IMR-90 (cell line): ENCODE results near the gene TBC1D32. TPM values are rescaled to one million over a fixed set of nuclear protein-coding genes. Genes with fewer than 3 reads are reported as not detected.

Experiments
- ATAC-seq: fragments of 200-7000 bp; cut with Tn5 transposase; 2 replicates; pipeline ENCODE4 v1.9.1; 2020; ENCODE audit warnings: low read depth, mild to moderate bottlenecking, moderate library complexity
- BruUV-seq: library from RNA; stranded (reverse); fragments of 400-500 nt; replicated peaks from 2 replicates; lab custom pipeline; 2021; lab: Mats Ljungman, UMichigan
- CTCF ChIA-PET: fragments of 300-600 bp; formaldehyde crosslinking; extraction: SDS; loops from one replicate; lab custom pipeline; 2021; ENCODE audit warnings: antibody characterized with exemption; lab: Yijun Ruan, JAX
- POLR2A ChIA-PET: fragments of 300-600 bp; sonication (Branson Sonifier 250); formaldehyde crosslinking; loops from one replicate; lab custom pipeline; 2022; ENCODE audit warnings: antibody characterized with exemption; ENCODE audit not compliant: unreplicated experiment; lab: Charles Lee
- DNase-seq: peaks from one replicate; pipeline ENCODE4 v3.0.0; 2013
- H2AFZ ChIP-seq: replicated peaks from 2 replicates; pipeline ENCODE3; 2013; ENCODE audit warnings: low read length, mild to moderate bottlenecking; ENCODE audit not compliant: poor library complexity
- H2AK5ac ChIP-seq: 2 replicates; pipeline ENCODE4 v1.6.1; 2013; ENCODE audit warnings: low read depth, low read length, inconsistent platforms
- H2AK9ac ChIP-seq: replicated peaks from 2 replicates; pipeline ENCODE3; 2013; ENCODE audit warnings: mild to moderate bottlenecking, low read depth, low read length, moderate library complexity; ENCODE audit not compliant: poor library complexity
- H2BK120ac ChIP-seq: 2 replicates; pipeline ENCODE4 v1.6.1; 2013; ENCODE audit warnings: low read depth, low read length, inconsistent platforms
- H2BK15ac ChIP-seq: 3 replicates; pipeline ENCODE4 v1.6.1; 2013; ENCODE audit warnings: low read depth, low read length, inconsistent platforms
- H2BK20ac ChIP-seq: 2 replicates; pipeline ENCODE4 v1.6.1; 2013; ENCODE audit warnings: low read depth, mild to moderate bottlenecking, inconsistent platforms, low read length, moderate library complexity
- H2BK5ac ChIP-seq: 2 replicates; pipeline ENCODE4 v1.6.1; 2013; ENCODE audit warnings: mild to moderate bottlenecking, low read depth, low read length, inconsistent platforms; ENCODE audit not compliant: poor library complexity, severe bottlenecking
- H3K14ac ChIP-seq: replicated peaks from 2 replicates; pipeline ENCODE4 v1.6.1; 2013; ENCODE audit warnings: low read depth, low read length, inconsistent platforms
- H3K18ac ChIP-seq: 2 replicates; pipeline ENCODE4 v1.6.1; 2013; ENCODE audit warnings: low read depth, low read length, control low read depth
- H3K23ac ChIP-seq: 2 replicates; pipeline ENCODE4 v1.6.1; 2013; ENCODE audit warnings: low read depth, low read length, inconsistent platforms
- H3K27ac ChIP-seq: 2 replicates; pipeline ENCODE4 v1.5.1; 2013; ENCODE audit warnings: mild to moderate bottlenecking, control low read depth, low read length; ENCODE audit not compliant: insufficient read depth
- H3K27me3 ChIP-seq: 2 replicates; pipeline ENCODE4 v1.6.1; 2013; ENCODE audit warnings: low read length; ENCODE audit not compliant: control insufficient read depth, insufficient read depth
- H3K36me3 ChIP-seq: 2 replicates; pipeline ENCODE4 v1.6.1; 2013; ENCODE audit warnings: low read length, mixed read lengths; ENCODE audit not compliant: control insufficient read depth, insufficient read depth
- H3K4ac ChIP-seq: 2 replicates; pipeline ENCODE4 v1.6.1; 2013; ENCODE audit warnings: low read depth, low read length, inconsistent platforms
- H3K4me1 ChIP-seq: 2 replicates; pipeline ENCODE4 v1.6.1; 2013; ENCODE audit warnings: low read length, mixed read lengths; ENCODE audit not compliant: control insufficient read depth, insufficient read depth
- H3K4me2 ChIP-seq: 2 replicates; pipeline ENCODE4 v1.6.1; 2013; ENCODE audit warnings: low read depth, mild to moderate bottlenecking, control low read depth, low read length, moderate library complexity
- H3K4me3 ChIP-seq: 2 replicates; pipeline ENCODE4 v1.5.1; 2013; ENCODE audit warnings: low read depth, mild to moderate bottlenecking, control low read depth, low read length, moderate library complexity; ENCODE audit not compliant: insufficient read depth
- H3K56ac ChIP-seq: 2 replicates; pipeline ENCODE4 v1.6.1; 2013; ENCODE audit warnings: low read length, inconsistent platforms; ENCODE audit not compliant: insufficient read depth; ENCODE audit errors: extremely low read depth
- H3K79me1 ChIP-seq, 2 experiments: 2 replicates each; pipeline ENCODE4 v1.6.1; 2013; ENCODE audit warnings: low read length in 2 of 2, inconsistent platforms in 1 of 2, low read depth in 1 of 2
- H3K9ac ChIP-seq: 2 replicates; pipeline ENCODE4 v1.6.1; 2013; ENCODE audit warnings: low read depth, low read length, control low read depth
- H3K9me1 ChIP-seq: 2 replicates; pipeline ENCODE4 v1.6.1; 2013; ENCODE audit warnings: low read length, inconsistent platforms; ENCODE audit not compliant: insufficient read depth
- H3K9me3 ChIP-seq: 2 replicates; pipeline ENCODE4 v1.6.1; 2013; ENCODE audit warnings: low read length; ENCODE audit not compliant: control insufficient read depth, insufficient read depth
- H4K20me1 ChIP-seq: 2 replicates; pipeline ENCODE4 v1.6.1; 2013; ENCODE audit warnings: low read length, inconsistent platforms; ENCODE audit not compliant: insufficient read depth
- H4K5ac ChIP-seq: 2 replicates; pipeline ENCODE4 v1.6.1; 2013; ENCODE audit warnings: mild to moderate bottlenecking, low read depth, low read length, control low read depth
- H4K8ac ChIP-seq, 2 experiments: 2 replicates each; pipeline ENCODE4 v1.6.1; 2013; ENCODE audit warnings: low read depth in 2 of 2, low read length in 2 of 2, control low read depth in 1 of 2, inconsistent platforms in 1 of 2
- H4K91ac ChIP-seq: 2 replicates; pipeline ENCODE4 v1.6.1; 2013; ENCODE audit warnings: low read depth, low read length, inconsistent platforms; ENCODE audit not compliant: insufficient read depth
- BHLHE40 ChIP-seq: fragments of 150-350 bp; IDR thresholded peaks from 2 replicates; pipeline ENCODE4 v1.6.1; 2016; ENCODE audit warnings: mild to moderate bottlenecking, low read depth, low read length
- CEBPB ChIP-seq: IDR thresholded peaks from 2 replicates; pipeline ENCODE4 v1.6.1; 2012; ENCODE audit warnings: low read depth, low read length, improper control_type of control experiment
- CHD1 ChIP-seq: IDR thresholded peaks from 2 replicates; pipeline ENCODE4 v1.6.1; 2012; ENCODE audit warnings: low read depth, low read length, improper control_type of control experiment
- FOS ChIP-seq: fragments of 150-350 bp; IDR thresholded peaks from 2 replicates; pipeline ENCODE4 v1.6.1; 2016; ENCODE audit warnings: low read depth, low read length
- MAFK ChIP-seq: IDR thresholded peaks from 2 replicates; pipeline ENCODE4 v1.6.1; 2012; ENCODE audit warnings: low read depth, low read length, improper control_type of control experiment
- MAZ ChIP-seq: IDR thresholded peaks from 2 replicates; pipeline ENCODE4 v1.6.1; 2012; ENCODE audit warnings: low read depth, mild to moderate bottlenecking, low read length, improper control_type of control experiment, moderate library complexity, borderline replicate concordance
- NFE2L2 ChIP-seq: fragments of 150-350 bp; IDR thresholded peaks from 2 replicates; pipeline ENCODE4 v1.6.1; 2016; ENCODE audit warnings: low read depth, mild to moderate bottlenecking, low read length
- POLR2A ChIP-seq: IDR thresholded peaks from 2 replicates; pipeline ENCODE4 v1.6.1; 2012; ENCODE audit warnings: mild to moderate bottlenecking, low read depth, low read length
- RAD21 ChIP-seq: IDR thresholded peaks from 2 replicates; pipeline ENCODE4 v1.6.1; 2012; ENCODE audit warnings: low read length, improper control_type of control experiment
- RCOR1 ChIP-seq: IDR thresholded peaks from 2 replicates; pipeline ENCODE4 v1.6.1; 2012; ENCODE audit warnings: mild to moderate bottlenecking, low read length, improper control_type of control experiment; ENCODE audit not compliant: insufficient replicate concordance
- RFX5 ChIP-seq: IDR thresholded peaks from 2 replicates; pipeline ENCODE4 v1.8.0; 2012; ENCODE audit warnings: low read depth, mild to moderate bottlenecking, low read length, moderate library complexity
- SMC3 ChIP-seq: fragments of 150-350 bp; IDR thresholded peaks from 2 replicates; pipeline ENCODE4 v1.6.1; 2016; ENCODE audit warnings: low read depth, mild to moderate bottlenecking, antibody characterized with exemption, low read length, moderate library complexity
- WGBS, 2 experiments: methylation state at CpG; one replicate each; pipeline versions ENCODE4 v1.1.5 to v1.1.7; 2013; ENCODE audit warnings: missing lambda C conversion rate in 2 of 2; ENCODE audit not compliant: insufficient read length in 1 of 2; ENCODE audit errors: extremely low coverage in 2 of 2; 5-methylcytosine and 5-hydroxymethylcytosine counted together
- dilution Hi-C: fragments of 300-500 bp; cut with HindIII; formaldehyde crosslinking; loops from one replicate; pipeline ENCODE4 v1.14.3; 2018; ENCODE audit warnings: low sequenced_read_pairs; ENCODE audit not compliant: unreplicated experiment
- in situ Hi-C: fragments of 300-500 bp; cut with MboI; formaldehyde crosslinking; loops from 3 replicates; pipeline ENCODE4 v1.14.3; 2019; ENCODE audit warnings: low sequenced_read_pairs, inconsistent platforms, mixed read lengths
- intact Hi-C: fragments of 100-400 bp; cut with micrococcal nuclease; formaldehyde crosslinking; loops from 2 replicates; pipeline ENCODE4 v1.10.0; 2022
- polyA plus RNA-seq, 3 experiments: library from polyadenylated mRNA; depleted of rRNA; stranded (reverse); fragments of >200 nt; gene quantifications; 2 replicates each; pipeline ENCODE4 v1.2.3, GENCODE V29; 2012; ENCODE audit warnings: low replicate concordance in 1 of 3
- total RNA-seq: library from RNA; depleted of rRNA; stranded (reverse); fragments of >200 nt; gene quantifications from 2 replicates; pipeline ENCODE4 v1.2.3, GENCODE V29; 2012
- TF ChIP-seq, protein P1 (sequence below): fragments of 150-350 bp; IDR thresholded peaks from 2 replicates; pipeline ENCODE4 v1.6.1; 2017; ENCODE audit warnings: mild to moderate bottlenecking, antibody characterized with exemption, low read length, low read depth
- TF ChIP-seq, protein P2 (sequence below): conservative IDR thresholded peaks from 2 replicates; pipeline ENCODE4 v1.5.1; 2012; ENCODE audit warnings: mild to moderate bottlenecking, low read depth, low read length, improper control_type of control experiment
- TF ChIP-seq, protein P3 (sequence below): fragments of 150-350 bp; IDR thresholded peaks from 2 replicates; pipeline ENCODE4 v1.6.1; 2016; ENCODE audit warnings: low read depth, mild to moderate bottlenecking, low read length, moderate library complexity, borderline replicate concordance

Gene TBC1D32
- total and polyA plus RNA-seq, 2 of the 4 experiments (the other 2 are of a cell fraction) = 3.0 to 7.2 TPM

DNA sequence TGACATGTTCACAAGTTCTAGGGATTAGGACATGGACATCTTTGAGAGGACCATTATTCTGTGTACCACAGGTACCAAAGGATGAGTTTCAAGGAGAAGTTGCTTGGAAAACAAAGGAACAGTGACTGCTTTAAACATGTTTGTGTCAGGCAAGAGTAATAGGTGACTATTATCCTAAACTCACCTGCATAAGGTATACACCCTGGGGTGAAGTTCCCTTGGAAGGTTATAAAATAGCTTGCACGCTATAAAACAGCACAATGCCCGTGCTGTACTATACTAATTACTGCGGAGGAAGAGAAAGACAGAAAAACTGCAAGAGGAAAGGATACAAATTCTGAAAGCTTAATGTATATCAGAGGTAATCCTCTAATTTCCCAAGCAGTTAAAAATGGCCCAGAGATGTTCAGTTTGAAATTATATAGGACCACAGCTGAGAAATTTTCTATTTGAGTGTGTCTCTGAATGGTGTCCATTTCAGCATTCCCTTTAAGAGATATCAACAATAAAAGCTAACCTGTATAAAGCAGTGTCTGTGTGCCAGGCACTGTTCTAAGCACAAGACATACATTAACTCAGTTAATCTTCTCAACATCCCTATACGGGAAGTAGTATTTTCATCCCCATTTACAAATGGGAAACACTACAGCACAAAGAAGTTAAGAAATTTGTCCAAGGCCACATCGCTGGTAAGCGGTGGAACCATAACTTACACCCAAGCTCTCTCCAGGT, 19.7 kb downstream of the TBC1D32 start:
- no CpG with 5 or more reads among the region's 6 CpGs for WGBS, 2 experiments
- no peak overlapping the region for H4K91ac ChIP-seq
- TF ChIP-seq BHLHE40 = no peak
- TF ChIP-seq SMC3 = no peak
- TF ChIP-seq, protein P1, sequence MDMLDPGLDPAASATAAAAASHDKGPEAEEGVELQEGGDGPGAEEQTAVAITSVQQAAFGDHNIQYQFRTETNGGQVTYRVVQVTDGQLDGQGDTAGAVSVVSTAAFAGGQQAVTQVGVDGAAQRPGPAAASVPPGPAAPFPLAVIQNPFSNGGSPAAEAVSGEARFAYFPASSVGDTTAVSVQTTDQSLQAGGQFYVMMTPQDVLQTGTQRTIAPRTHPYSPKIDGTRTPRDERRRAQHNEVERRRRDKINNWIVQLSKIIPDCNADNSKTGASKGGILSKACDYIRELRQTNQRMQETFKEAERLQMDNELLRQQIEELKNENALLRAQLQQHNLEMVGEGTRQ = no peak
- no peak for TF ChIP-seq CEBPB
- no peak for TF ChIP-seq RFX5
- TF ChIP-seq NFE2L2 = no peak
- TF ChIP-seq MAZ = no peak
- TF ChIP-seq, protein P2, sequence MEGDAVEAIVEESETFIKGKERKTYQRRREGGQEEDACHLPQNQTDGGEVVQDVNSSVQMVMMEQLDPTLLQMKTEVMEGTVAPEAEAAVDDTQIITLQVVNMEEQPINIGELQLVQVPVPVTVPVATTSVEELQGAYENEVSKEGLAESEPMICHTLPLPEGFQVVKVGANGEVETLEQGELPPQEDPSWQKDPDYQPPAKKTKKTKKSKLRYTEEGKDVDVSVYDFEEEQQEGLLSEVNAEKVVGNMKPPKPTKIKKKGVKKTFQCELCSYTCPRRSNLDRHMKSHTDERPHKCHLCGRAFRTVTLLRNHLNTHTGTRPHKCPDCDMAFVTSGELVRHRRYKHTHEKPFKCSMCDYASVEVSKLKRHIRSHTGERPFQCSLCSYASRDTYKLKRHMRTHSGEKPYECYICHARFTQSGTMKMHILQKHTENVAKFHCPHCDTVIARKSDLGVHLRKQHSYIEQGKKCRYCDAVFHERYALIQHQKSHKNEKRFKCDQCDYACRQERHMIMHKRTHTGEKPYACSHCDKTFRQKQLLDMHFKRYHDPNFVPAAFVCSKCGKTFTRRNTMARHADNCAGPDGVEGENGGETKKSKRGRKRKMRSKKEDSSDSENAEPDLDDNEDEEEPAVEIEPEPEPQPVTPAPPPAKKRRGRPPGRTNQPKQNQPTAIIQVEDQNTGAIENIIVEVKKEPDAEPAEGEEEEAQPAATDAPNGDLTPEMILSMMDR = no peak
- no peak for TF ChIP-seq FOS
- no peak for TF ChIP-seq POLR2A
- no peak for TF ChIP-seq RCOR1
- TF ChIP-seq CHD1 = no peak
- no peak for TF ChIP-seq MAFK
- TF ChIP-seq, protein P3, sequence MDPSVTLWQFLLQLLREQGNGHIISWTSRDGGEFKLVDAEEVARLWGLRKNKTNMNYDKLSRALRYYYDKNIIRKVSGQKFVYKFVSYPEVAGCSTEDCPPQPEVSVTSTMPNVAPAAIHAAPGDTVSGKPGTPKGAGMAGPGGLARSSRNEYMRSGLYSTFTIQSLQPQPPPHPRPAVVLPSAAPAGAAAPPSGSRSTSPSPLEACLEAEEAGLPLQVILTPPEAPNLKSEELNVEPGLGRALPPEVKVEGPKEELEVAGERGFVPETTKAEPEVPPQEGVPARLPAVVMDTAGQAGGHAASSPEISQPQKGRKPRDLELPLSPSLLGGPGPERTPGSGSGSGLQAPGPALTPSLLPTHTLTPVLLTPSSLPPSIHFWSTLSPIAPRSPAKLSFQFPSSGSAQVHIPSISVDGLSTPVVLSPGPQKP = no peak
- TF ChIP-seq RAD21 = no peak

More for the DNA sequence above, 19.7 kb downstream of the TBC1D32 start:
- POLR2A ChIA-PET = no interaction called here
- Histone ChIP-seq H2BK5ac (no peak overlapping the region), H3K23ac (no peak overlapping the region), H3K4me3 (no peak overlapping the region), H3K9me1 (0 out of 2 replicates have a peak, but pooled peaks cover 3% of the 10 kb centered on the region), H4K5ac (no peak overlapping the region), H2BK15ac (no peak overlapping the region), H3K27ac (no peak overlapping the region), H4K8ac (no peak overlapping the region), H2AK9ac (no peak overlapping the region), H2BK20ac (no peak overlapping the region), H3K4ac (no peak overlapping the region), H2BK120ac (no peak overlapping the region), H2AK5ac (no peak overlapping the region), H2AFZ (no peak overlapping the region), H3K36me3 (no peaks in the 10 kb centered on the region), H4K20me1 (no peaks in the 10 kb centered on the region), H3K4me2 (no peak overlapping the region), H3K56ac (no peak overlapping the region), H3K4me1 (peaks cover 6% of the 10 kb centered on the region), H3K9ac (no peak overlapping the region), H3K27me3 (no peaks in the 10 kb centered on the region), H3K79me1 (no peaks in the 10 kb centered on the region), H3K14ac (no peak overlapping the region), H3K9me3 (no peaks in the 10 kb centered on the region), H3K18ac (no peak overlapping the region)
- no peak for DNase-seq
- in situ Hi-C loops (no loop called here), dilution Hi-C loops (no loop called here), intact Hi-C loops (loop anchor here (5.0 kb wide), 1 partner anchor 868 kb away; no protein-coding TSS in a partner anchor)
- CTCF ChIA-PET = interaction anchor here (0.5 kb wide), 1 partner anchor 10 kb away, joined by 5 read pairs; no protein-coding TSS in a partner anchor
- no TSS peak for BruUV-seq
- ATAC-seq = no peak
